Endodermal cell (in vitro differentiated cells): ENCODE data around the gene AUTS2. TPM values are rescaled to one million over a fixed set of nuclear protein-coding genes. Genes with fewer than 3 reads are reported as not detected.

ENCODE experiments used
- DNase-seq: peaks from one replicate; pipeline ENCODE4 v3.0.0-alpha.2; 2017
- H3K27ac ChIP-seq: 2 replicates; pipeline ENCODE4 v1.5.1; 2013; ENCODE audit warnings: mild to moderate bottlenecking, low read depth, low read length, moderate library complexity
- H3K27me3 ChIP-seq: 2 replicates; pipeline ENCODE4 v1.6.1; 2013; ENCODE audit warnings: mild to moderate bottlenecking, low read length, moderate library complexity; ENCODE audit not compliant: insufficient read depth, control insufficient read depth, poor library complexity, severe bottlenecking
- H3K36me3 ChIP-seq: 2 replicates; pipeline ENCODE4 v1.7.0; 2013; ENCODE audit warnings: mild to moderate bottlenecking, low read length, moderate library complexity; ENCODE audit not compliant: control insufficient read depth, insufficient read depth
- H3K4me1 ChIP-seq: one replicate; pipeline ENCODE4 v1.7.0; 2013; ENCODE audit warnings: low read length; ENCODE audit not compliant: control insufficient read depth, insufficient read depth
- H3K4me3 ChIP-seq: 2 replicates; pipeline ENCODE4 v1.5.1; 2013; ENCODE audit warnings: mild to moderate bottlenecking, low read length, moderate library complexity
- H3K9ac ChIP-seq: 2 replicates; pipeline ENCODE4 v1.6.1; 2013; ENCODE audit warnings: mild to moderate bottlenecking, low read length, moderate library complexity; ENCODE audit not compliant: poor library complexity, severe bottlenecking; ENCODE audit errors: extremely low read depth
- H3K9me3 ChIP-seq: 2 replicates; pipeline ENCODE4 v1.6.1; 2013; ENCODE audit warnings: mild to moderate bottlenecking, low read length, moderate library complexity; ENCODE audit not compliant: control insufficient read depth
- H3K27ac Mint-ChIP-seq: 2 replicates; pipeline ENCODE4 v1.8.0; 2020; ENCODE audit warnings: mixed read lengths
- H3K27me3 Mint-ChIP-seq: 2 replicates; pipeline ENCODE4 v1.8.0; 2021; ENCODE audit warnings: mild to moderate bottlenecking, mixed read lengths; ENCODE audit not compliant: insufficient read depth
- H3K36me3 Mint-ChIP-seq: 2 replicates; pipeline ENCODE4 v1.8.0; 2020; ENCODE audit warnings: low read depth, mixed read lengths
- H3K4me1 Mint-ChIP-seq: 2 replicates; pipeline ENCODE4 v1.8.0; 2020; ENCODE audit warnings: mixed read lengths
- H3K4me3 Mint-ChIP-seq: 2 replicates; pipeline ENCODE4 v1.8.0; 2020; ENCODE audit warnings: mild to moderate bottlenecking, moderate library complexity, mixed read lengths
- H3K9me3 Mint-ChIP-seq: 2 replicates; pipeline ENCODE4 v1.8.0; 2020; ENCODE audit warnings: mild to moderate bottlenecking, mixed read lengths
- WGBS, 2 experiments: methylation state at CpG; one replicate each; pipeline versions ENCODE4 v1.1.5 to v1.1.7; 2013; ENCODE audit warnings: missing lambda C conversion rate in 2 of 2, mixed read lengths in 1 of 2; ENCODE audit not compliant: insufficient coverage in 1 of 2, insufficient read length in 1 of 2; 5-methylcytosine and 5-hydroxymethylcytosine counted together
- total RNA-seq, 2 donors: library from RNA; stranded (reverse); fragmentation: NEBNext Ultra II Directional in 1 of 2; extraction: Animal tissue kit (Norgen Biotek cat#: 25700) in 1 of 2; gene quantifications; 2 replicates in 1 of 2; 3 replicates in 1 of 2; pipeline ENCODE4 v1.2.1, GENCODE V29; 2021
- TF ChIP-seq, protein P1 (sequence below): fragments of 200-600 bp; sonication (generic); conservative IDR thresholded peaks from 2 replicates; pipeline ENCODE4 v1.5.0; 2021; ENCODE audit warnings: antibody characterized with exemption, mild to moderate bottlenecking

Gene AUTS2
- total RNA-seq, 2 donors from 2014 or later, result 76.8 to 106 TPM

DNA sequence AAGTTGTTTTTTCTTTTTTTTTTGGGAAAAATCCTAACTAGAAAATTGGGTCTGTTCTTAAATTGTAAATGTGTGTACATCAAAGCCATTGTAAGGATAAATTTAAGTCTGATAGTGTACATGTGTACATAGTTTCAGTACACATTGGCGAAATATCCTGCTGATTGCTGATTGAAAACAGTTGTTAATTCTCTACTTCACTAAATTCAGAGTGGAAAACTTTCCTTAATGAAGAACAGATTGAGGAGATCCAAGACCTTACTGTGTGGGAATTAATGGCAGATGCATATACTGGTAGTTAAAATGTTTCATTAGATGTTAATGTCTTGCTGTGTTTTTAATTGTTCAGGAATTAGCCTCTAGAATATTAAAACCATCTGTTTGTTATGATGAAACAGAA is 506.0 kb downstream of the AUTS2 start:
- Histone ChIP-seq H3K36me3 (no peaks in the 10 kb centered on the region), H3K9me3 (no peaks in the 10 kb centered on the region), H3K4me3 (no peak overlapping the region), H3K27me3 (no peaks in the 10 kb centered on the region), H3K9ac (no peak overlapping the region), H3K4me1 (no peaks in the 10 kb centered on the region), H3K27ac (no peak overlapping the region)
- WGBS, 2 experiments, result 80 to 92% methylated on average over 1 of the region's 1 CpG
- no peaks in the 10 kb centered on the region for H3K27me3 Mint-ChIP-seq
- no peak overlapping the region for H3K4me3 Mint-ChIP-seq
- TF ChIP-seq, protein P1, sequence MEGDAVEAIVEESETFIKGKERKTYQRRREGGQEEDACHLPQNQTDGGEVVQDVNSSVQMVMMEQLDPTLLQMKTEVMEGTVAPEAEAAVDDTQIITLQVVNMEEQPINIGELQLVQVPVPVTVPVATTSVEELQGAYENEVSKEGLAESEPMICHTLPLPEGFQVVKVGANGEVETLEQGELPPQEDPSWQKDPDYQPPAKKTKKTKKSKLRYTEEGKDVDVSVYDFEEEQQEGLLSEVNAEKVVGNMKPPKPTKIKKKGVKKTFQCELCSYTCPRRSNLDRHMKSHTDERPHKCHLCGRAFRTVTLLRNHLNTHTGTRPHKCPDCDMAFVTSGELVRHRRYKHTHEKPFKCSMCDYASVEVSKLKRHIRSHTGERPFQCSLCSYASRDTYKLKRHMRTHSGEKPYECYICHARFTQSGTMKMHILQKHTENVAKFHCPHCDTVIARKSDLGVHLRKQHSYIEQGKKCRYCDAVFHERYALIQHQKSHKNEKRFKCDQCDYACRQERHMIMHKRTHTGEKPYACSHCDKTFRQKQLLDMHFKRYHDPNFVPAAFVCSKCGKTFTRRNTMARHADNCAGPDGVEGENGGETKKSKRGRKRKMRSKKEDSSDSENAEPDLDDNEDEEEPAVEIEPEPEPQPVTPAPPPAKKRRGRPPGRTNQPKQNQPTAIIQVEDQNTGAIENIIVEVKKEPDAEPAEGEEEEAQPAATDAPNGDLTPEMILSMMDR, result no peak
- no peaks in the 10 kb centered on the region for H3K9me3 Mint-ChIP-seq
- peaks cover 2% of the 10 kb centered on the region for H3K4me1 Mint-ChIP-seq
- H3K27ac Mint-ChIP-seq, result no peak overlapping the region
- DNase-seq, result no peak
- H3K36me3 Mint-ChIP-seq, result no peaks in the 10 kb centered on the region

DNA sequence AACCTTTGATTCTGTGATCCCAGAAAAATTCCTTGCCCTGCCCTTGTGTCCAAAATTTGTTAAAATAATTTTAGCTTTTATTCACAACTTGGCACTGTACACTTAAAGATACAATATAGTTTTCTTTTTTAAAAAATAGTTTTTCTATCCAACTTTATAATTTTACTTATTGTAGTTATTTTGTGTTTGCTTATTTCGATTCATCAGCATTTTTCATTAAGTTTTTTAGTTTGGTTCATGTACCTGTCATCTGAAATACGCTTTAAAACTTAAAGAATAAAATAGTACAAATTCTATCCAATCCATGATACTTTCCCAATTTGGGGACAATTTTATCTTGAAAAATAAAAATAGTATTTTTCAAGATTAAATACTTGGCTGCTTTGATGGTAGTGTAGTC is 514.8 kb downstream of the AUTS2 start:
- H3K4me3 ChIP-seq, result no peak overlapping the region
- H3K36me3 Mint-ChIP-seq, result peaks cover 3% of the 10 kb centered on the region
- TF ChIP-seq, protein P1, result no peak
- no peaks in the 10 kb centered on the region for H3K9me3 ChIP-seq
- peaks cover 11% of the 10 kb centered on the region for H3K4me1 Mint-ChIP-seq
- no peak overlapping the region for H3K4me3 Mint-ChIP-seq
- no peak for DNase-seq
- H3K9ac ChIP-seq, result no peak overlapping the region
- H3K4me1 ChIP-seq, result no peaks in the 10 kb centered on the region
- H3K9me3 Mint-ChIP-seq, result no peaks in the 10 kb centered on the region
- 100% methylated on average over 1 of the region's 2 CpGs; no CpG with 5 or more reads in 1 of the 2 experiments for WGBS, 2 experiments
- H3K27ac ChIP-seq, result no peak overlapping the region
- H3K27ac Mint-ChIP-seq, result no peak overlapping the region
- H3K27me3 Mint-ChIP-seq, result no peaks in the 10 kb centered on the region
- no peaks in the 10 kb centered on the region for H3K36me3 ChIP-seq
- H3K27me3 ChIP-seq, result no peaks in the 10 kb centered on the region

DNA sequence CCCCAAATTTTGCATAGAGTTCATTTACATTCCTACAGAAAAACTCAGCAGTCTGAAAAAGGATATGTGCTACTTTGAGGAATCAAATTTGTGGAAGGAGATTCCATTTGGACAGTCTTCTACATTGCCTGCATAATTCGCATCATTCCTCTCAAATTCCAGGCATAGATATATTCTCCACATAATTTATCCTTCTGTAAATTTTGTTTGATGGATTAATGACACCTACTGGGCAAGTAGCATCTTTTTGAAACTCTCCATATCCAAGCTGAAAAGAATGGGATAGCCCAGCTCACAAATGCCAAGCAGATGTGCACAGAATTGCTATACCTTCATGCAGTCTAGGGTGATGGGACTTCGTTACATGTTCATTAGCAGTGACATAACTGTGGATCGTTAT is 515.3 kb downstream of the AUTS2 start:
- Histone ChIP-seq H3K9ac (no peak overlapping the region), H3K27ac (no peak overlapping the region), H3K9me3 (no peaks in the 10 kb centered on the region), H3K36me3 (peaks cover 5% of the 10 kb centered on the region), H3K4me3 (no peak overlapping the region), H3K27me3 (no peaks in the 10 kb centered on the region), H3K4me1 (no peaks in the 10 kb centered on the region)
- no peak overlapping the region for H3K27ac Mint-ChIP-seq
- 100% methylated on average over 1 to 3 of the region's 3 CpGs for WGBS, 2 experiments
- no peaks in the 10 kb centered on the region for H3K27me3 Mint-ChIP-seq
- TF ChIP-seq, protein P1, result no peak
- H3K4me3 Mint-ChIP-seq, result no peak overlapping the region
- no peaks in the 10 kb centered on the region for H3K9me3 Mint-ChIP-seq
- DNase-seq, result no peak
- H3K36me3 Mint-ChIP-seq, result peaks cover 8% of the 10 kb centered on the region
- H3K4me1 Mint-ChIP-seq, result peaks cover 11% of the 10 kb centered on the region
